Astrocyte of the cerebellum (primary cell): Measurements from ENCODE around the gene CC2D1B.

Experiments
- DNase-seq: peaks from one replicate; pipeline ENCODE4 v3.0.0-alpha.2; 2011; ENCODE audit warnings: low read depth
- H3K4me3 ChIP-seq: 2 replicates; pipeline ENCODE4 v1.5.1; 2011; ENCODE audit warnings: mild to moderate bottlenecking, low read depth, low read length, moderate library complexity
- in situ Hi-C: cut with HindIII; loops from 2 replicates; pipeline ENCODE4 v1.10.0; 2017; ENCODE audit warnings: low sequenced_read_pairs
- TF ChIP-seq, protein P1 (sequence below): IDR thresholded peaks from 2 replicates; pipeline ENCODE4 v1.5.1; 2012; ENCODE audit warnings: low read length, low read depth, moderate library complexity, mild to moderate bottlenecking; ENCODE audit errors: missing control alignments

CC2D1B gene

DNA sequence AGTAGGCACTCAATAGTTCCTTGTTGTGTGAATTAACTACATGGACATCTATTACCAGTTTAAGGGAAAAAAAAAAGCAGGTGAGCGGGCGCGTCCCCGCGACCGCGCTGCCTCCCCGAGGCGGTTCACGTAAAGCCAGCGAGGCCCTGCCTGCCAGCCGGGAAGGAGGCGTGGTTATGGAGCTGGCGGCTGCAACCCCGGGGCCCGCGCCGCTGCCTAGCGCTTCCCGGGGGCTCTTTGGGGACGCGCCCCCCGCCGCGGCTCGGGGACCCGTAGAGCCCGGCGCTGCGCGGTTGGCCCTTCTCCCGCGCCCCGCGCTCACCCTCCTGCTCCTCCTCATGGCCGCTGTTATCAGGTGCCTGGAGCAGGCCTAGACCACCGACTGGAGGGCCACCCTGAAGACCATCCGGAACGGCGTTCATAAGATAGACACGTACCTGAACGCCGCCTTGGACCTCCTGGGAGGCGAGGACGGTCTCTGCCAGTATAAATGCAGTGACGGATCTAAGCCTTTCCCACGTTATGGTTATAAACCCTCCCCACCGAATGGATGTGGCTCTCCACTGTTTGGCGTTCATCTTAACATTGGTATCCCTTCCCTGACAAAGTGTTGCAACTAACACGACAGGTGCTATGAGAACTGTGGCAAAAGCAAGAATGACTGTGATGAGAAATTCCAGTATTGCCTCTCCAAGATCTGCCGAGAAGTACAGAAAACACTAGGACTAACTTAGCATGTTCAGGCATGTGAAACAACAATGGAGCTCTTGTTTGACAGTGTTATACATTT lies 2.6 kb upstream of the CC2D1B start:
- TF ChIP-seq, protein P1, sequence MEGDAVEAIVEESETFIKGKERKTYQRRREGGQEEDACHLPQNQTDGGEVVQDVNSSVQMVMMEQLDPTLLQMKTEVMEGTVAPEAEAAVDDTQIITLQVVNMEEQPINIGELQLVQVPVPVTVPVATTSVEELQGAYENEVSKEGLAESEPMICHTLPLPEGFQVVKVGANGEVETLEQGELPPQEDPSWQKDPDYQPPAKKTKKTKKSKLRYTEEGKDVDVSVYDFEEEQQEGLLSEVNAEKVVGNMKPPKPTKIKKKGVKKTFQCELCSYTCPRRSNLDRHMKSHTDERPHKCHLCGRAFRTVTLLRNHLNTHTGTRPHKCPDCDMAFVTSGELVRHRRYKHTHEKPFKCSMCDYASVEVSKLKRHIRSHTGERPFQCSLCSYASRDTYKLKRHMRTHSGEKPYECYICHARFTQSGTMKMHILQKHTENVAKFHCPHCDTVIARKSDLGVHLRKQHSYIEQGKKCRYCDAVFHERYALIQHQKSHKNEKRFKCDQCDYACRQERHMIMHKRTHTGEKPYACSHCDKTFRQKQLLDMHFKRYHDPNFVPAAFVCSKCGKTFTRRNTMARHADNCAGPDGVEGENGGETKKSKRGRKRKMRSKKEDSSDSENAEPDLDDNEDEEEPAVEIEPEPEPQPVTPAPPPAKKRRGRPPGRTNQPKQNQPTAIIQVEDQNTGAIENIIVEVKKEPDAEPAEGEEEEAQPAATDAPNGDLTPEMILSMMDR: peak; percentile 32
- in situ Hi-C loops: no loop called here
- DNase-seq: no peak
- H3K4me3 ChIP-seq: peak overlapping the region; percentile 45

DNA sequence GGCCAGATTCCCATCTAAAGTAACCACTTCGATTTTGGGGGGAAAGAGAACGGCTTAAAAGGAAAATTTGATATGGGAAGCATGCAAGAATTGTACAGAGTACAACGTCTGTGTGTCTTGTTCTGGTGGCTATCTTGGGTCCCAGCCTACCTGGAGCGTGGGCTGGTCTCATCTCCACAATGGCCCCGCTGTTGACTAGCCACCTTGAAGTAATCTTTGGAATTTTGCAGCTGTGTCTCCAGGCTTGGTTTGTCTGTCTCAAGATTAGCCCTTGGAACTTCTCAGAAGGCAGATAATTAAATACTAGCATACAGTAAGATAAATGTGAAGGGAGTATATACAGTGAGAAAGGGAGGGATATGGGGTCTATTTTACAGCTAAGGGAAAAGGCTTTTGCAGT lies 1.3 kb upstream of the CC2D1B start:
- TF ChIP-seq, protein P1: no peak
- in situ Hi-C loops: no loop called here

DNA sequence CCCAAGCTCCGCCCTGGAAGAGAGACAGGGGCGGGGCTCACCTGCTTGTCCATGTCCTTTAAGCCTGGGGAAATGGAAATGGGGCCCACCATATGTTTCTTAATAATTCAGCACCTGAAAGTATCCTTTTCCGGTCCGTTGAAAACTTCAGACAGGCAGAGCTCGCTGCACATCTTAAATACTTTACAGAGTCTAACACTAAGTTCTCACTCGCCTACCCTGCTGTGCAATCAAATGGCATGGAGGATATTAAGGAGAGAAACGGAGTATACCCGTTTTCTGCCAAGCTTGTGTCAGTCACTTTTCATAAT lies 467 bp upstream of the CC2D1B start:
- DNase-seq: no peak
- peak overlapping the region; percentile 97 for H3K4me3 ChIP-seq
- TF ChIP-seq, protein P1: no peak
- in situ Hi-C loops: no loop called here

More for the DNA sequence above, 1.3 kb upstream of the CC2D1B start:
- DNase-seq: no peak
- H3K4me3 ChIP-seq: no peak overlapping the region

DNA sequence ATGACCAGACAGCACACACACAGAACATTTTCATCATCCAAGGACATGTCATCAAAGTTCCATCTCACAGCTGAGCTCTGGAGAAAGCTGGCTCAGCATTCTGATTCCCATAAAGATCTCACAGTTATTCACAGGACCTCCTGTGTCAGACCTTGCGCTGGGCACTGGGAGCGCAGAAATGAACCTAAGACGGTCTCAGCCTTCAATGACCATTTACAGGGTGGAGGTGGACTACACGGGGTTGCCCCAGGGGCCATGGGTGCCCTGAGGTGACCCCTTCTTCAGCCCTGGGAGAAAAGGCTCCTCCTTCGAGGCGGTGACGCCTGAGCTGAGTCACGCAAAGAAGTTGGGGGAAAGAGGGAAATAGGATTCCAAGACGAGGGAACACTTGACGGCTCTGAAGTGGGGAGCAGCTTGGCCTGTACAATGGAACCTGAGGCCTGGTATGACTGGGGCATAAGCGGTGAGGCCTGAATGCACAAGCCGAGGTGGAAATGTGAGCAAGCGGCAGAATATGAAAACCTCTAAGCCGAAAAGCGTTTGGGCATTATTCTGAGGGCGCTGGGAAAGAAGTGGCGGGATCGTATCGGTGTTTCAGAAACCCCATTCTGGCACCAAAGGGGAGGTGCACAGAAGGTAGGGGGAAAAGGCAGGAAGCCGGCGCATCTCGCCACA lies 797 bp downstream of the CC2D1B start:
- TF ChIP-seq, protein P1: no peak
- in situ Hi-C loops: no loop called here
- H3K4me3 ChIP-seq: peak overlapping the region; percentile 97
- peak; percentile 31 for DNase-seq

DNA sequence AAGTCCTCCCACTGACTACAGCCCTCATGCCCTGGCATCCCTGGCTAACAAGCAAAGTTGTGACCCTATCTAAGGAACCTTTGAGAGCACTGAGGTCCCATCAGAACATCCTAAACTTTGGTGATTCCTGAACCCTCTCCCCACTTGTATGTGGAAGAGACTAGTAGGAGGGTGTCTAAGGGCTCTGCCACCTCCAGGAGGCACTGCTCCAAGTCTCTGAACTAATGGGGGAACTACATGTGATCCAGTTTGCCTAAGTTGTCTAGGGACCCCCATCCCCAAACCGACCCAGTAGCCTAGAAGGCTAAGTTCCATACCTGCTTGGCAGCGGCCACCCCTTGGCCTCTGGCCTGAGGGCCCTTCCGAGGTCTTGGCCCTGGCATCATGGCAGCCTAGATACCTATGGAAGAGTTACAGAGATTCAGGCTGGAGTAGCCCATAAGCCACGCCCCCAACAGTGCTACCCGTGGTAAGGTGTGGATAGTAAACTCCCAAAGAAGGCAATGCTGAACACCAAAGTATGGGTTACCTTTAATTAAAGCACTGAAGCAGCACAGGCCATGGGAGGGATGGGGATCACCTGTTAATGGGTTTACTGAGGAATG lies 1.7 kb downstream of the CC2D1B start:
- no peak for DNase-seq
- in situ Hi-C loops: no loop called here

DNA sequence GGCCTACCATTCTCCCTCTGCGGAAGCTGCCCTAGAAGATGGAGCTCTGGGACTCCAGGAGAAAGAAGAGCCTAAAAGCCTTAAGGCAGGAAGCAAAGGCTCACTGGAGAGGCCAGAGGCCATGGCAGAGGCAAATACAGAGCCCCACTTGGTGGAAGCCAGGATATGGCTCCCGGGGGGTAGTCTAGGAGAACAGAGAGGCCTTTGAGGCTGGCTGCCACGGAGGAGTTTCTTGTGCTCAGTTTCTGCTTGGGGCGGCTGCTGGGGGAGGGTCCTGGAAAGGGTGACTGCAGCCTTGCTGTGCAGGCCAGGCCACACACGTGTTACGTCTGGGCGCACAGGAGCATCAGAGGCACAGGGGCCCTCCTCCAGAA lies 5.4 kb downstream of the CC2D1B start:
- DNase-seq: no peak
- TF ChIP-seq, protein P1: no peak
- no peak overlapping the region for H3K4me3 ChIP-seq
- in situ Hi-C loops: no loop called here

More for the DNA sequence above, 1.7 kb downstream of the CC2D1B start:
- peak overlapping the region; percentile 97 for H3K4me3 ChIP-seq
- TF ChIP-seq, protein P1: no peak
